Body of pancreas (tissue), 4 donors: ENCODE measurements around the gene CHCHD10. TPM values are rescaled to one million over a fixed set of nuclear protein-coding genes. Genes with fewer than 3 reads are reported as not detected.

Experiments used
- ATAC-seq: fragments of 150-250 bp; one replicate; pipeline ENCODE4 v1.9.1; 2016
- DNase-seq, 4 donors: peaks; one replicate each; pipeline ENCODE4 v3.0.0-alpha.2; 2019
- H3K27ac ChIP-seq, 4 donors: fragments of 200-600 bp; sonication (generic); 1 replicate in 3 of 4; 2 replicates in 1 of 4; pipeline versions ENCODE4 v1.5.1 to v1.6.1; 2016 to 2019; ENCODE audit warnings: mild to moderate bottlenecking in 1 of 4, mixed read lengths in 1 of 4, moderate library complexity in 1 of 4
- H3K27me3 ChIP-seq, 2 donors: fragments of 200-600 bp; sonication (generic); one replicate each; pipeline ENCODE4 v1.6.0; 2016; ENCODE audit warnings: mild to moderate bottlenecking in 1 of 2
- H3K36me3 ChIP-seq, 2 donors: fragments of 200-600 bp; sonication (generic); replicated peaks in 1 of 2; 2 replicates each; pipeline ENCODE4 v1.5.1; 2016; ENCODE audit warnings: low read depth in 2 of 2; ENCODE audit not compliant: insufficient read depth in 1 of 2
- H3K4me1 ChIP-seq: fragments of 200-600 bp; sonication (generic); one replicate; pipeline ENCODE4 v1.6.0; 2016
- H3K4me3 ChIP-seq, 2 donors: fragments of 200-600 bp; sonication (generic); 1 replicate in 1 of 2; 2 replicates in 1 of 2; pipeline ENCODE4 v1.5.1; 2016 to 2019
- H3K9me3 ChIP-seq, 3 donors: fragments of 200-600 bp; sonication (generic); 1 replicate in 2 of 3; 2 replicates in 1 of 3; pipeline ENCODE4 v1.5.1; 2016
- CTCF ChIP-seq, 7 experiments: fragments of 450-650 bp in 4 of 7; fragments of 200-600 bp in 3 of 7; sonication (generic) in 3 of 7; IDR thresholded peaks; one replicate each; pipeline ENCODE4 v1.5.1; 2016 to 2019; ENCODE audit warnings: antibody characterized with exemption in 7 of 7
- POLR2A ChIP-seq, 3 donors: fragments of 450-650 bp; IDR thresholded peaks; one replicate each; pipeline ENCODE4 v1.6.1; 2016; ENCODE audit warnings: antibody characterized with exemption in 3 of 3, mild to moderate bottlenecking in 2 of 3
- WGBS, 2 donors: methylation state at CpG; one replicate each; pipeline ENCODE4 v1.1.5; 2017; 5-methylcytosine and 5-hydroxymethylcytosine counted together
- intact Hi-C: fragments of 100-400 bp; cut with DNase I; formaldehyde crosslinking; loops from one replicate; pipeline ENCODE4 v1.15.1; 2023
- total RNA-seq, 2 donors: library from RNA; depleted of rRNA; stranded (reverse); fragments of >200 nt; gene quantifications; one replicate each; pipeline ENCODE4 v1.1.0, GENCODE V29; 2016

Gene CHCHD10
- total RNA-seq, 2 donors from 2014 or later = 18.2 to 116 TPM

- ATAC-seq = no peak
- no peaks in the 10 kb centered on the region for H3K9me3 ChIP-seq
- no peaks in the 10 kb centered on the region for H3K27me3 ChIP-seq
- no peak for TF ChIP-seq POLR2A (IDR thresholded peaks at IDR 0.05)
- TF ChIP-seq CTCF (IDR thresholded peaks at IDR 0.05) = no peak
- H3K27ac ChIP-seq = no peak overlapping the region
- intact Hi-C loops = loop anchor here (5.0 kb wide), 1 partner anchor 63 kb away; no protein-coding TSS in a partner anchor
- no peak overlapping the region for H3K4me3 ChIP-seq
- 49 to 70% methylated on average over 2 to 4 of the region's 5 CpGs for WGBS, 2 donors
- peaks cover 16% of the 10 kb centered on the region for H3K4me1 ChIP-seq
- H3K36me3 ChIP-seq = no peaks in the 10 kb centered on the region
- DNase-seq = no peak
Measured at GRCh38 chr22:23779731-23780130, 12.0 kb upstream of the CHCHD10 start.

- WGBS, 2 donors = 94% methylated on average over 9 of the region's 16 CpGs; no CpG with 5 or more reads in 1 of the 2 donors
- peaks cover 9% of the 10 kb centered on the region for H3K4me1 ChIP-seq
- H3K36me3 ChIP-seq = no peaks in the 10 kb centered on the region
- no peak overlapping the region for H3K27ac ChIP-seq
- no peak overlapping the region for H3K4me3 ChIP-seq
- no peak for TF ChIP-seq POLR2A (IDR thresholded peaks at IDR 0.05)
- no peak for TF ChIP-seq CTCF (IDR thresholded peaks at IDR 0.05)
- intact Hi-C loops = loop anchor here (5.0 kb wide), 1 partner anchor 63 kb away; no protein-coding TSS in a partner anchor
- DNase-seq (no peak), ATAC-seq (no peak)
- no peaks in the 10 kb centered on the region for H3K27me3 ChIP-seq
- H3K9me3 ChIP-seq = no peaks in the 10 kb centered on the region
Measured at GRCh38 chr22:23779083-23779482, 11.3 kb upstream of the CHCHD10 start.

GRCh38 chr22:23778577-23778900, 10.8 kb upstream of the CHCHD10 start:
- 72 to 91% methylated on average over 2 to 3 of the region's 3 CpGs for WGBS, 2 donors
- TF ChIP-seq POLR2A (IDR thresholded peaks at IDR 0.05) (no peak), CTCF (IDR thresholded peaks at IDR 0.05) (no peak)
- H3K36me3 ChIP-seq = no peaks in the 10 kb centered on the region

GRCh38 chr22:23777776-23778576, 10.2 kb upstream of the CHCHD10 start:
- Histone ChIP-seq H3K4me1 (peaks cover 4% of the 10 kb centered on the region), H3K4me3 (no peak overlapping the region), H3K27ac (no peak overlapping the region), H3K36me3 (no peaks in the 10 kb centered on the region), H3K9me3 (no peaks in the 10 kb centered on the region), H3K27me3 (no peaks in the 10 kb centered on the region)
- 89 to 94% methylated on average over 6 to 11 of the region's 11 CpGs for WGBS, 2 donors
- DNase-seq (no peak), ATAC-seq (no peak)
- TF ChIP-seq POLR2A (IDR thresholded peaks at IDR 0.05) (no peak), CTCF (IDR thresholded peaks at IDR 0.05) (no peak)
- intact Hi-C loops = loop anchor here (5.0 kb wide), 1 partner anchor 64 kb away; no protein-coding TSS in a partner anchor

More at GRCh38 chr22:23778577-23778900, 10.8 kb upstream of the CHCHD10 start:
- Histone ChIP-seq H3K4me3 (no peak overlapping the region), H3K27me3 (no peaks in the 10 kb centered on the region), H3K9me3 (no peaks in the 10 kb centered on the region), H3K27ac (no peak overlapping the region), H3K4me1 (peaks cover 4% of the 10 kb centered on the region)
- intact Hi-C loops = loop anchor here (5.0 kb wide), 1 partner anchor 64 kb away; no protein-coding TSS in a partner anchor
- no peak for ATAC-seq
- no peak for DNase-seq
